Activated naive CD4-positive, alpha-beta T cell (primary cell): Measurements from ENCODE around the gene ACSS3.

Experiments
- DNase-seq, 4 experiments: peaks; one replicate each; lab custom pipeline; 2025; lab: John Stamatoyannopoulos, UW

Gene ACSS3

GRCh38 chr12:81295251-81295650 is 217.4 kb downstream of the ACSS3 start:
- DNase-seq, result no peak

GRCh38 chr12:81296556-81297305 is 218.9 kb downstream of the ACSS3 start:
- DNase-seq, result no peak

DNA sequence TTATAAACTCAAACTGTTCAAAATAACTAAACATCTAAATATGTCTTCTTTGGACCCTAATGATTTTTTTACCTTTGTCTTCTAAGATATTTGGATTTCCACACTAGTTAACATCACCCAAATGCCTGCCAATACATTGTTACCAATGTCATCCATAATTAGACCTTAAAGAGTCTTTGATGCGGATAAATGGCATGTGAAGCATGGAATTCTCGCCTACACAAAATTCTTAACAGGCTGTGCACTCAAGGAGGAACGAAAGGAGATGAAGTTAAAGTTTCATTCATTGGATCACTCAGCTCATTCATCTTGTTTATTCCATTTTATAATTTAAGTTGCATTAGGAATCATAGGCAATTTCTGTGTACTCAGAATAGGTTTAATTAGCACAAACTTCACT is 219.7 kb downstream of the ACSS3 start:
- no peak for DNase-seq

DNA sequence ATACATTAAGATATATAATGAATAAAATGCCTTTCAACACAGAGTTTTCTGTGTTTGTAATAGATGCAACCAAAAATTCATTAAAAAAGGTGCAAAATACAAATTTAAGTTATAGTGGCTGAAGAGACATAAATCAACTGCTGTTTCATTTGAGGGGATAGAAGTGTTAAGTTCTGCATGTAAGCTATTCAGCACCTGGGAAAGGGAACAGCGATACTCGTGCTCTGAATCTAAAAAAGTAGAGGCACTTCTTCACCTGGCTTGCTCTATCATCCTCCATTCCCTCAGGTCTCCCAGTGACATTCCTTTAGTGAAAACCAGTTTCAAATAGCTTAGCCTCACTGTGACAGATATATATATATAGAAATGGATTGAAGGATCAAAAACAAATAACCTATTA is 222.6 kb downstream of the ACSS3 start:
- no peak for DNase-seq

- no peak for DNase-seq
These were observed 226.1 kb downstream of the ACSS3 start for GRCh38 chr12:81303935-81304334.
